HG02970 (cell line): ENCODE results near the gene SPCS3.
"Not testable (repeated sequence)": the region's sequence is repeated elsewhere in the genome, so short reads cannot be mapped to it uniquely, and the experiment has no call there.

Experiments
- ATAC-seq: cut with Tn5 transposase; IDR thresholded peaks from one replicate; pipeline ENCODE4 v1.9.1; 2021; ENCODE audit warnings: mild to moderate bottlenecking, moderate library complexity, moderate number of reproducible peaks; ENCODE audit not compliant: unreplicated experiment, low FRiP score

Gene SPCS3

DNA sequence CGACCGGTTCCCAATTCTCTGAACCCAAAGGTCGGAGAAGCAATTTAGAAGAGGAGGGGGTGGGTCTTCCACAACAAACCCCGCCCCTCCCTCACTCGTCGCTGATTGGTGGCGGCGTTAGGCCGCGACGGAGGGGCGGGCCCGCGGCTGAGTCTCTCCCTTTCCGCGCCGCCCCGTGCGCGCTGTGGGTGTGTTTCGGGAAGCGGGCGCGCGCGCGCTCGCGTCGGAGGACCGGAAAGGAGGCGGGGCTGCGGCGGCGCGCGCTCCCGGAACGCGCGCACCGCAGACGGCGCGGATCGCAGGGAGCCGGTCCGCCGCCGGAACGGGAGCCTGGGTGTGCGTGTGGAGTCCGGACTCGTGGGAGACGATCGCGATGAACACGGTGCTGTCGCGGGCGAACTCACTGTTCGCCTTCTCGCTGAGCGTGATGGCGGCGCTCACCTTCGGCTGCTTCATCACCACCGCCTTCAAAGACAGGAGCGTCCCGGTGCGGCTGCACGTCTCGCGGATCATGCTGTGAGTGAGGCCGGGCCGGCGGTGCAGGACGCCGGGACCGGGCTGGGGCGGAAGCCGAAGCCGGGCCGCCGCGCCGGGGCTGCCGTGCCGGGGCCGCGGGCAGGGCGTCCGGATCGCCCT is at the start of gene SPCS3:
Gene SPCS3 (plus strand): TSS at position 263 of the 636 bp plus-strand sequence. CDS start 111 bp downstream, at position 374.
- peak; percentile 96 for ATAC-seq

DNA sequence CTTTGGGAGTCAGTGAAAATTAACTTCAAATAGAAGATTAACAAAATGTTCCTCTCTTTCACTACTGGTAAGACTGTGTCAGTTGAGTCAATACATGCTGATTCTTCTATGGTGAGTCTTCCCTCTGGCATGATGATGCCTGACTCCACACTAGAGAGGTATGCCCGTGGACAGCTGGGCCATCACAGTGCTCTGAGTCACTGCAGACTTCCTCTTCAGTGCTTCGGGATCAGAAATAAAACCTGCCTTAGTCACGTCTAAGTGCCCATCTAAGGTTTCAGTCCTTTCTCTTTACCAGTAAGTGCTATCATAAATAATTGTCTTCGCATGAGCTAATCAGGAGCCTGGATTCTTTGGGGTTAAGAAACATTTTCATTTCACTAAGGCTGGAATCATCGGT is 49.1 kb upstream of the SPCS3 start:
- ATAC-seq = no peak

- no peak for ATAC-seq
These were observed 48.0 kb upstream of the SPCS3 start for GRCh38 chr4:176271749-176272148.

GRCh38 chr4:176272799-176273198 is 47.0 kb upstream of the SPCS3 start:
- ATAC-seq = no peak

DNA sequence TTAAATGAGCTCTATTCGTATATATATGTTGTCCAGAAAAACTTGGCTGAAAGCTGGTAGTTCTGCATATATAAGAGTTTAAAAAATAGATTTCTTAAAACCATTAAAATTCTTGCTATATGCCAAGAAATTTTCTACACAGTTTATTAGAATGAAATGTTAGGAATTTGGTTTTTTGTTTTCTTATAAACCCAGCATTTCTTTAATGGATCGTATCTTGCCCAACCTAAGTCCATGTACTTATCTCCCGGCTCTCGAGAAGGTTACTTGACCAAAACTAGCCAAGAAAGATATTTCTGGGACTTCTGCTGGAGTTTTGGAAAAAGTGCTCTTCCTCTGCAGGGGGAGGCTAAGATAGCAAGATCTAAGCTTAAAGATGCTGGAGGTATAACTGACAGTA is 46.0 kb upstream of the SPCS3 start:
- no peak for ATAC-seq

DNA sequence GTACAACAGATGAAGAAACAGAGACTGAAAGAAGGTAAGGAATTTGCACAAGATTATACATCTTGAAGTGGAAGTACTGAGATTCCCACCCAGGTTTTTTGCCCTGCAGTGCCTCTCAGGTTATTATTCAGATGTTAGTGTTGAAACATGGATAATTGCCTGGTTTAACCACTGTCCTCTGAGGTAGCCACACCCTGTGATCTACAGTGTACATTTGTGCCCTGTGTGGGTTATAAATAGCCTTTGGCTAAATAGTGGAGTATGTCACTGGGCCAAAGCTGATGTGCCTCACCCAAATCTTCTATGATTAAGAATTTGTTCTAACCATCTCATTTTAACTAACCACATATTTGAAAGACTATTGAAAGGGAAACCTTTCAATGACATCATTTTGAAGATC is 45.3 kb upstream of the SPCS3 start:
- ATAC-seq = no peak

DNA sequence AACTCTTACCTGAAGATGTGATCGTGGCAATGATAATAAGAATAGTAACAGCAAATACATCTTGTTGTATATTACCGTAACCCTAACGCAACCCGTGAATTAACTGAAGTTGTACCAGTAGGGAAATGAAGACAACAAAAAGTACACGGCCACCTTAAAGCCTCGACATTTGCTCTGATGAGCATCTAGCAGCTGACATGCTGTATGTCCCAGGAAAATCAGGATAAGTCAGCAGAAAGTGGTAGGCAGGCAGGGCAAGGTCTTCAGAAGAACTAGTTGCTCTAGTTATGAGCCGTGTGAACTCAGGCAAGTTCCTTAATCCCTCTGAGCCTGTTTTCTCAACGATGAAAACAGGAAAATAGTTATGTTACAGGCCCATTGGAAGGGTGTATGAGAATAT is 43.1 kb upstream of the SPCS3 start:
- no peak for ATAC-seq

GRCh38 chr4:176277162-176277904 is 42.4 kb upstream of the SPCS3 start:
- ATAC-seq = no peak

DNA sequence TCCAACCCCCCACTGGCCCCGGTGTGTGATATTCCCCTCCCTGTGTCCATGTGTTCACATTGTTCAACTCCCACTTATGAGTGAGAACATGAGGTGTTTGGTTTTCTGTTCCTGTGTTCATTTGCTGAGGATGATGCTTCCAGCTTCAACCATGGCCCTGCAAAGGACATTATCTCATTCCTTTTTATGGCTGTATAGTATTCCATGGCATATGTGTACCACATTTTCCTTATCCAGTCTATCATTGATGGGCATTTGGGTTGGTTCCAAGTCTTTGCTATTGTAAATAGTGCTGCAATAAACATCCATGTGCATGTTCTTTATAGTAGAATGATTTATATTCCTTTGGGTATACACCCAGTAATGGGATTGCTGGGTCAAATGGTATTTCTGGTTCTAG is 40.2 kb upstream of the SPCS3 start:
- ATAC-seq = not testable (repeated sequence)

GRCh38 chr4:176286728-176287127 is 33.0 kb upstream of the SPCS3 start:
- no peak for ATAC-seq

DNA sequence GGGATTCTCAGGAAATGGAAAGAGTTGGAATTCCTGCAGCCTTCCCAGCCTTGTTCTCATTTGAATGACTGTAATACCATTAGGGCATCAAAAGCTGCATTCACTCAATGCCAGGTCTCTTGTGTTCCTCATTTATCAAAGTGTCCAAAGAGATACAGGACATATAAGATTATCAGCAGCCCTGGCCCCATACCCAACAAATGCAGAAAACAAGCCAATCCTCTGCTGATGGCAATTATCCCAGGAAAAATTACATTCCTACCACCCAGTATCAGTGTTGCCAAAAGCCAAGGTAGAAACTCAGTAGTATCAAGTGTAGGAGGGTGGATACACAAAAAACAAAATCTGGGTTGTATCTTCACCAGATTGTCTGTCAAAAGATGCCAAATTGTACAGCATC is 32.2 kb upstream of the SPCS3 start:
- ATAC-seq = no peak

GRCh38 chr4:176288020-176288419 is 31.7 kb upstream of the SPCS3 start:
- no peak for ATAC-seq

GRCh38 chr4:176289561-176289960 is 30.2 kb upstream of the SPCS3 start:
- no peak for ATAC-seq

DNA sequence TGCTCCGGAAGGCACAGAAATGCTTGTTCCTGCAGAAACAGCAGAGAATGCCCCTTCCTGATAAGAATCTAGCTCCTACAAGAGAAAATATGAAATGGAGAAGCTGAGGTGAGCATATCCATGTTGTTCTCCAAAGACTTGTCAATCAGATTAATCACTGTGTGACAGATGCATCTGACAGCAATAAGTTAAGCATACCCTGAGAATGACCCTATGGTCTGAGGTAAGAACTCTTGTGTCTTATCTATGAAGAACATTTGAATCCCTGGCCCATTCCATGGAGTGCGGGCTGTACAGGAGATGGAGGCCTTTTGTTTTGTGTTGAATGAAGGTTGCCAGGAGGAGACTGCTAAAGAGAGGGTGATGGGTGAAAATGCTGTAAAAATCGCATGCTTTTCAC is 29.2 kb upstream of the SPCS3 start:
- no peak for ATAC-seq

DNA sequence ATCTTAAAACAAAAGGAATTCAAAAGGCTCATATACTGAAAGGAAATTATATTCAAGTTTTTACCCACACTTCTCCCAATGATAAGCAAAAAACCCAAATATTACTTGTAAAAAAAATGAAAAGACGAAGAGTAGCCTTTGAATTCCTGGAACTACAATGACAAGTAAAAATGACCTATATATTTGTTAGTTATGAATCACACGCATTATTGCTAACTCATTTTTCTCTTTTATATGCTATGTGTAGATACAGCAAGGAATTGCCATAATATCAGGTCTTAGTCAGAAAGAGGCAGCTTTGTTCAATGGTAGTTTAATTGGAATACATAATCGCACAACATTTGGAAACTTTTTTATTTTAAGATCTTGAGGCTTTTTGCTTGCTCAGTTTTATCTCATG is 28.0 kb upstream of the SPCS3 start:
- ATAC-seq = no peak

DNA sequence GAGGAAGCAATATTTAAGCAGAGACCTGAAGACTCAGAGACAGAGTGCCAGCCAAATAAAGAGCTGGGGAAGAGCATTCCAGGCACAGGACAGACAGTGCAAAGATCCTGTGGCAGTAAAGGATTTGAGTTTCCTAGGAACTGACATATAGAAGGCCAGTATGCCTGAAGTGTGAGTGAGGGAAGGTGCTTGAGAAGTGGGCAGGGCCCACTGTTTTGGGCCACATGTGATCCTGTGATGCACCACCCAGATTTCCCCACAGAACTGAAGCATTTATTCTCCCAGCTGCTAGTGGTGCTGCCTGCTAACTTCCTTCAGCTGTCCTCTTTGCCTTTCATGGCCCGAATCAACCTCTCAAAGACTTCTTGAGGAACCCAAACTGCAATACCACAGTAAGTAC is 26.8 kb upstream of the SPCS3 start:
- no peak for ATAC-seq

GRCh38 chr4:176293660-176294059 is 26.1 kb upstream of the SPCS3 start:
- no peak for ATAC-seq

DNA sequence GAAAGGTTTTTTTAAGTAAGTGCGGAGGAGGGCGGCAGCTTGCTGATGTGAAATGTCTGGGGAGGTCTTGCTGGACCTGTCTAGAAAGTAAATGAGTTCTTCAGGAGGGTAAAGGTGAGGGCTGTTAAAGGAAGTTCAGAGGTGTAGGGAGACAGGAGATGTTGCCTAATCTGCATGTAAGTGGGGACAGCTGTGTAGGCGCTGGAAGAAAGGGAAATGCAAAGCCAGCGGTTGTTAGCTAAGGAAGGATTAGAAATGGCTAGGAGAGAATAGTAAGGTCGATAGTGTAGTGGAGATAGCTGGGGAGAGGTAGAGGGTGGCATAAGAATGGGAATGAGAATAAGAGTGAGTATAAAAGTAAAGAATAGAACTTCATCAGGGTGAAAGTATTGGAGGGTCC is 23.9 kb upstream of the SPCS3 start:
- ATAC-seq = not testable (repeated sequence)

DNA sequence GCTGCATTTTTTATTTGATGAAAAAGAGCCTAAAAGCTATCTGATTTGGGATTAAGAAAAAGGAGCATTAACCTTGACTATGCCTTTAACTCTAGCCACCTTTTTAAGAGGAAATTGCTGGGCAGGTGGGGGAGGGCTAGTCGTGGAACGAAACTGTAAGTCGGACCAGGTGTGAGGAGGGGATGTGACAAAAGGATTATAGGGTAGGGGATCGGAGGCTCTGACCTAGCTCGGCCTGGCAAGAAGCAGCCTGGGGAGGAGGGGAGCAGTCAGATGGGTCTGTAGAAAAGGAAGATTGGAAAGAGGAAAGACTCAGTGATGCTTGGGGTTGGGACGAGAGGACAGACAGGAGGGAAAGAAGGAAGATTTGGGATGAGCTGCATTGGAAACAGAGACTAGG is 21.1 kb upstream of the SPCS3 start:
- ATAC-seq = no peak

GRCh38 chr4:176300036-176300435 is 19.7 kb upstream of the SPCS3 start:
- ATAC-seq = no peak

GRCh38 chr4:176300565-176300964 is 19.2 kb upstream of the SPCS3 start:
- no peak for ATAC-seq
